Cardiac ventricle fibroblast (primary cell): ENCODE results near the gene POLD1. TPM values are rescaled to one million over a fixed set of nuclear protein-coding genes. Genes with fewer than 3 reads are reported as not detected.

ENCODE experiments used
- total RNA-seq: library from RNA; depleted of rRNA; stranded (reverse); fragments of >200 nt; gene quantifications from 2 replicates; pipeline ENCODE4 v1.2.3, GENCODE V29; 2015

POLD1 gene
- total RNA-seq: 16.2 and 16.6 TPM in 2 replicates

DNA sequence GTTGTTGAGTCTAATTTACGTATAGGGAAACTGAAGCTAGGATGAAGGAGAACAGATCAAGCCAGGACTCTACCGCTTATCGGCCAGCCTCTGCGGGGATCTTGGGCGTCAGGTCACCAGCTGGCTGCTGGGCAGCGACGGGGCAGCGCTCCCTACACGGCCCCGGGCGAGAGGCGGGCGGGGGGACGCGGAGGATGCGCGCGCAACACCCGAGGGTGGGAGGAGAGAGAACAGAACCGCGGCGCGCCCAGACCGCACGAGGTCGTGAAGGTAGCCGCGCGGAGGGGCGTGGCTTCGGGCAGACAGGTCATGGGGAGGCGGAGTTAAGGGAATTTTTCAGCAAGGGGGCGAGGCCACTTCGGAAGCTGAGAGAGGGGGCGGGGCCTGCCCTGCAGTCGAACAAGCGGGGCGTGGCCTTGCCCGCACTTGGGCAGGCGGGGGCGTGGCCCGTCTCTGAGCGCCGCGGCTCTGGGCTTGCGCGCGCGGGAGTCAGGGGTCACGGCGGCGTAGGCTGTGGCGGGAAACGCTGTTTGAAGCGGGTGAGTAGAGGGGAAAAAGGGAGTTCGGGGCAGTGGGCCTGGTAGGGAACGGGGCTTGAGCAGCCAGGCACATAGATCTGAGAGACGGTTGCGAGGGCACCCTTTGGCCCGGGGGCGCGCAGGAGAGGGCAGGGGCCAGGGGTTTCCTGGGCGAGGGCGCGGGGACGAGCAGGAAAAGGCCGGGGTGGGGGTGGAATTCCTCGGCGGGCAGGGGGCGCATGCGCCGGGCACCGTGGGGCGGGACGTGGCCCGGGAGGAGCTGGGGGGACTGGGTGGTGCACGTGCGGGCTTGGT, at the start of gene POLD1:
TSS of gene POLD1 (plus strand) at position 496 of the 833 bp plus-strand sequence. CDS start 14,505 bp downstream, outside the sequence.

DNA sequence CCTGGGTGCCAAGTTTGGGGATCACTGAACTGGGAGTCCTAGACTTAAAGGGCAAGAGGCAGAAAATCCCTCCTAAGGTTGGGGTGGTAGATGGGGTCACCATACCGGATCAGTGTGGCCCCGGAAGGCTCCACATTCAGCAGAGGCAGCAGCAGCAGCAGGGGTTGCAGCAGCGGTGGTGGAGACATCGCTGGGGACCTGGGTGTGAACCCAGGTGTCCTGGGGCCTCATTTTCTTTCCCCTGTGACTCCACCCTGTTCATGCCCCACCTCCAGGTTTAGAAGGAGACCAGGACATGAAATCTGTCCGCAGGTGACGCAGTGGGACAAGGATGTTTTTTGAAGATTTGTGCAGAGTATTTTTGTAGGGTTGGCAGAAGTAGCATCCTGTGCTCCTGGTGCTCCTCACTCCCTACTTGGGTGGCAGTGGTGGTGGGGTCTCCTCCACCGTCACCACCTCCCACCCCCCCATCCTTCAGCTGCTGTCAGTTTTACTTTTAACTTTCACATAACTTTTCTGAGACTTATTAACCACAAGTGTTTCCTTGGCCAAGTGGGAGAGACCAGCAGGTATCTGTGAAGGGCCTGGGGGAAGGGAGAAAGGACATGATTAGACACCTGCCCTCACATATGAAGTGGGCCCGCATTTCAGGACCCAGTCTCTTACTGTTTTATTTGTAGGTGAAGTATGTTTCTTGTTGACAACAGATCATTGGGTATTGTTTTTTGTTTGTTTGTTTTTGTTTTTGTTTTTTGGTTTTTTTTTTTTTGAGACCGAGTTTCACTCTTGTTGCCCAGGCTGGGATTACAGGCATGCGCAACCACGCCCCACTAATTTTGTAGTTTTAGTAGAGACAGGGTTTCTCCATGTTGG, 18.5 kb upstream of the POLD1 start, which contains the start of gene NAPSA:
TSS of gene NAPSA (minus strand) at position 206 of the 873 bp plus-strand sequence. CDS start at position 188, 18 bp downstream.

DNA sequence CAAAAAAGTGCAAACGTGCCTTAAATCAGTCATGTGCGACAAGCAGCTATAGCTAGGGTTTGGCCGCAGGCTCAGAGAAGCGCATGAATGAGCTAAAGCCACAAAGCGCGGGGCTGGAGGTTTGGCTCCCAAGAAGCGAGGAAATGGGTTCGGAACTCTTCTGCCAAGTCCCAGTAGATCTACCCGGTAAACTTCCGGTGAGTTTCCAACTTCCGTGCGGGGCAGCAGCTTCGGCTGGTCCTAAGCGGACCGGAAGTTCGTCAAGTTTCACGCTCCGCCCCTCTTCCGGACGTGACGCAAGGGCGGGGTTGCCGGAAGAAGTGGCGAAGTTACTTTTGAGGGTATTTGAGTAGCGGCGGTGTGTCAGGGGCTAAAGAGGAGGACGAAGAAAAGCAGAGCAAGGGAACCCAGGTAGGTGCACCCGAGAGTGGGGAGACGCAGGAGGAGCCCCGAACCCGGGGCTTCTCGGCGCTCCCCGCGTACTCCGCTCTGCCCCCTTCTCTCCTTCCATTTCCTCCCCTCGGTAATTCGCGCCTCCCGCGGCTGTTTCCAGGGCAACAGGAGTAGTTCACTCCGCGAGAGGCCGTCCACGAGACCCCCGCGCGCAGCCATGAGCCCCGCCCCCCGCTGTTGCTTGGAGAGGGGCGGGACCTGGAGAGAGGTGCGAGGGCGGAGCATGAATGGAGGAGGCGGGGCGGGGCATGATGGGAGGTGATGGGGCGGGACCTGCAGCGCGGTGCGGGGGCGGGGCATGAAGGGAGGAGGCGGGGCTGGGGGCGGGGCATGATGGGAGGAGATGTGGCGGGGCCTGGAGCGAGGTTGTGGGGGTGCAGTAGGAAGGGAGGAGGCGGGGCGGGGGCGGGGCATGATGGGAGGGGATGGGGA, 7.7 kb upstream of the POLD1 start, which contains the start of gene NR1H2:
TSS of gene NR1H2 (plus strand) at position 292 of the 885 bp plus-strand sequence. CDS start 1,149 bp downstream, outside the sequence.

DNA sequence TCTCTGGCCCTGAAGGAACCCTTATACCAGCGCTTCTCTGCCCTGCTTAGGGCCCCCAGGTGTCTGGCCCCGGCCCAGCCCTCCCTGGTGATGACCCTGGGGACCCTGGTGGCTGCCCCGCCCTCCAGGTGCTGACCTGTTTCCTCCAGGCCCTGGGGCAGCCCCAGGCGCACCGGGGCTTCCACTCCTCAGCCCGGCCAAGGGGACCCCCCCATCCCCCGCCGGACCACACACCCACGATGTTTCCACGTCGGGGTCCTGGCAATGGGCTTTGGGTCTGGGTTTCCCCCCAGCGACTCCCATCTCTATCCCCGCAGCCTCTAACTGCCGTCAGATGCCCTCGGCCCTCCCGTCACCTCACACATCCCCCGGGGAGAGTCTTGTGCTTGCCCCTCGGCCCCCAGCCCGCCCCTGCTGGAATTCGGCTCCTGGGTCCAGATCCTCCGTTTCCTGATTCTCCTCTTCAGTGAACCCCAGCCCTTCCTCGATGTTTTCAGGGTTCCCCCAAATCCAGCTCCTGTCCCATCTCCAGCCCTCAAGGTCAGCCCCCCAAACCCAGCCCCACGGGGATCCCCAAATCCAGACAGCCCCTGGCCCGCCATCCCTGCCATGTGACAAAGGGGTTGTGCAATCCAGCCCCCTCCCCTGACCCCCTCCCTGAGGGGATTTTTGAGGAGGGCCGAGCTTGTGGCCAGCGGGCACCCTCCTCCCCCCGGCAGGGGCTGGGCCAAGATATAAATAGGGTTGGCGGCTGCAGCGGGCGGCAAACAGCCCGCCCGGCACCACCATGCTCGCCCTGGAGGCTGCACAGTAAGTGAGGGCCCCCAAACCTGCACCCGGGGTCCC, 34.3 kb downstream of the POLD1 start, which contains the start of gene SPIB:
TSS of gene SPIB (plus strand) at position 763 of the 846 bp plus-strand sequence. CDS start at position 788, 25 bp downstream.

DNA sequence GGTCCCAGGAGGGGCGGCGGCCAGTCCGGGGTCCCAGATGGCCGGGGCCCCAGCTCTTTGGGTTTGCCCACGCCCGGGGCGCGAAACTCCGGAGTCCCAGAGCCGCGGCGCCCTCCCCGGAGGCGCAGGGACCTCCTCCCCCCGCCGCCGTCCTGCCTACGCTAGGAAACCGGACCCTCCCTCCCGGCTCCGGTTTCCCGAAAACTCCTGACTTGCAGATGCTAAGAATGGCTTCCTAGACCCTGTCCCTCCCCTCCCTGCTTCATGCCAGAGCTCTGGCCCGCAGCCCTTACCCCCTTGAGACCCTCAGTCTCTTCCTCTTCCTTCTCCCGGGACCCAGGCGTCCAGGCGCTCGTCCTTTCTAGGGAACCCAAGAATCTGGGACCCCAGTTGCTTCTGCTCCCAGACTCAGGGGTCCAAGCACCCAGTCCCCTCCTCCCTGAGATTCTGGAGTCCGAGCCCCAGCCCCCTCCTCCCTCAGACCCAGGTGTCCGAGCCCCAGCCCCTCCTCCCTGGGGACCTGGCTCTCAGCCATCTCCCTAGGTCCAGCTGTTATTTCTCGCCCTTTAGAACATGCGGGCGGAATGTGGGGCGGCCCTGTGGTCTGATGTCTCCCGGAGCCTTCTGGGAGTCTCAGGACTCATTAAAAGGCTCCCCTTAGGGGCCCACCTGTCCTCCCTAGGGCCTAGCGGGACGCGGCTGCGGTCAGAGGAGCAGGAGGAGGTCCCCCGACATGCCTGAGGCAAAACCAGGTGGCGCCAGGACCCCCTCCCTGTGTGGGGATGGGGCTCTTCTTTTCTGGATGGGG, 48.3 kb downstream of the POLD1 start, which contains the start of gene MYBPC2:
TSS of gene MYBPC2 (plus strand) at position 672 of the 808 bp plus-strand sequence. CDS start at position 734, 62 bp downstream.

Other genes starting within 250 kb of the POLD1 start
- gene IZUMO2, start 221.1 kb upstream of the POLD1 start, total RNA-seq: not detected in 2 replicates
- gene MYH14, start 180.7 kb upstream of the POLD1 start, total RNA-seq: 0.19 TPM in 1 of 2 replicates, not detected in the other
- gene KCNC3, start 55.0 kb upstream of the POLD1 start, total RNA-seq: 0.20 and 0.25 TPM in 2 replicates
- gene NAPSA, start 18.7 kb upstream of the POLD1 start, total RNA-seq: not detected in 2 replicates
- 77.4 and 87.6 TPM in 2 replicates for gene NR1H2, start 7.9 kb upstream of the POLD1 start, total RNA-seq
- gene SPIB, start 34.6 kb downstream of the POLD1 start, total RNA-seq: not detected in 2 replicates
- not detected in 2 replicates for gene MYBPC2, start 48.5 kb downstream of the POLD1 start, total RNA-seq
- 72.9 and 77.7 TPM in 2 replicates for gene EMC10, start 92.2 kb downstream of the POLD1 start, total RNA-seq
- gene GARIN5A, start 92.5 kb downstream of the POLD1 start, total RNA-seq: 0.44 and 1.7 TPM in 2 replicates
- gene JOSD2, start 126.8 kb downstream of the POLD1 start, total RNA-seq: 45.0 and 51.3 TPM in 2 replicates
- not detected in 2 replicates for gene ASPDH, start 129.6 kb downstream of the POLD1 start, total RNA-seq
- gene LRRC4B, start 184.1 kb downstream of the POLD1 start, total RNA-seq: 0.06 TPM in 1 of 2 replicates, not detected in the other